Stimulated activated CD4-positive, alpha-beta T cell treated with anti-CD3 and anti-CD28 coated beads, Interleukin-1b, Interleukin-23, amount 100 ng/mL, for 4 hours (primary cell): ENCODE results near the gene TMEM108.

ENCODE experiments used
- DNase-seq, 2 donors: peaks; one replicate each; pipeline ENCODE4 v3.0.0-alpha.2; 2020; ENCODE audit warnings: low read depth in 2 of 2

TMEM108 gene

DNA sequence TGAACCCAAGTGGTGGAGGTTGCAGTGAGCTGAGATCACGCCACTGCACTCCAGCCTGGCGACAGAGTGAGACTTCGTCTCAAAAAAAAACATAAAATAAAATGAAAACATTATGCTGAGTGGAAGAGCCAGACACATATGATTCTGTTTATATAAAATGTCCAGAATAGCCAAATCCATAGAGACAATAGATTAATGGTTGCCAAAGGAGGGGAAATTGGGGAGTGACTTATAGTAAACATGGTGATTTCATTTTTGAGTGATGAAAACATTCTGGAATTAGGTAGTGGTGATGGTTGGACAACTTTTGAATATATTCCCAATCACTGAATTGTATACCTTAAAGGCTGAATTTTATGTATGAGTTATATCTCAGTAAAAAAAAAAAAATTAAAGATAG lies 189.6 kb downstream of the TMEM108 start:
- no peak for DNase-seq

DNA sequence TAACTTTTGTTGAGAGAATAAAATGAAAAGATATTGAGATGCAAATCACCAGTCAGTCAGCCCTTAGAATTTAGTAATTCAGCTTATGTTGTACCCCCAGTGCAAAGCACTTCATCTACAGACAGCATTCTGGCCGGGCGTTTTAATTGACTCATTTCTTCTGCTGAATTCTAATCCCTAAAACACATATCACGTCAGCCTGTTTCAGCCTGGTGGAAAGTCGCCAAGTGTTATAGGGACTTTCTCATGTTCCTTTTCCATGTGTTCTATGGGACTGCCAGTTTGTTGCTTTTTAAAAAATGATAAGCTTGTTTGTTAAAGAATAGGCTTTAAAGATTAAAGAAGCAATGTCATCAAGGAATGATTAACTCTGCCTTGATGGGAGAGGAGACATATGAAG lies 192.0 kb downstream of the TMEM108 start:
- no peak for DNase-seq

DNA sequence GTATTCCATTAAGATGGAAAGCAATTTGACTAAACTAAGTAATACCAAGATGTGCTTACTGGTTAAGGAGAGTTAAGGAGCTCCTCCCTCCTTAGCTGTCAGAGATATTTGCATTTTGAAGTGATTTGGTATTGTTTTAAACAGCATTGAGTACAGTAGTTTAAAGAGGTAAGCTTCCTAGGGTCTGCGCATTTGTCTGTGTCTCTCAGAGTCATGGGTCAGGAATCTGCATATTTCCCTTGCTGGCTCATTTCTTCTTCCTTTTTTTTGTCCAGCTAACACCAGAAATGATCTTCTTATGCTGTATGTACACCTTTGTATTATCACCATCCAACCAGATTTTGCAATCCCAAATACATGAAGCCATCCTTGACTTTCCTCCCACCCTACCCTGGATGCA lies 198.7 kb downstream of the TMEM108 start:
- no peak for DNase-seq

DNA sequence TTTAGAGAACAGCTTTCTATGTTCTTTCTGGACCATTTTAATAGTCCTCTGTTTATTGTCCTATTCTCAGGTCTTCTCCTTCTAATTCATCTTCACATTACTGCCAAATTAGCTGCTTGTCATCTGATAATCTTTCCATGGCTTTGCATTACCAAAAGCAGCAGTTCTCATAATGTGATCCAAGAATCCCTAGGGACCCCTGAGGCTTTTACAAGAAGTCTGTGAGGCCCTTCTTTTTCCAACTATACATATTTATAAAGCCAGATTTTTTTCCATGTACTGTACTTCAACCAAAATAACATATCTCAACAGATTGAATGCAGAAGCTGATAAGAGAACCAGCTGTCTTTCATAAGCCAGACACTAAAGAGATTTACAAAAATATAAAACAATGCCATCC lies 199.2 kb downstream of the TMEM108 start:
- DNase-seq: no peak

DNA sequence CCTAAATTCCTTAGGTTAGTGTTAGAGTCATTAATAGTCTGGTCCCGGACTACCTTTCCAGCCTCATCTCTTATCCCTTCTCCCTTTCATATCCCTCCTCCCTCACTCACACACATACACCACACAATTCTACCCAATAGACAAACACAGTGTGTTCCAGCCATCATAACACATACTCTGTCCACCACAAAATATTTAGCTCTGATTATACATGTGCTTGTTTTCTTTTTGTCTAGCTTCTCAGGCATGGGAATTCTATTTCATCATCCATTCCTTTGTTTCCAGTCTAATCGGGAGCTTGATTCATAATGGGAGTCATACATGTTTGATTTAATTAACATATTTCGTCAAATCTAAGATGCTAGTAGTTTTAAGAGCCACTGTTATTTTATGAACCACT lies 199.8 kb downstream of the TMEM108 start:
- no peak for DNase-seq

DNA sequence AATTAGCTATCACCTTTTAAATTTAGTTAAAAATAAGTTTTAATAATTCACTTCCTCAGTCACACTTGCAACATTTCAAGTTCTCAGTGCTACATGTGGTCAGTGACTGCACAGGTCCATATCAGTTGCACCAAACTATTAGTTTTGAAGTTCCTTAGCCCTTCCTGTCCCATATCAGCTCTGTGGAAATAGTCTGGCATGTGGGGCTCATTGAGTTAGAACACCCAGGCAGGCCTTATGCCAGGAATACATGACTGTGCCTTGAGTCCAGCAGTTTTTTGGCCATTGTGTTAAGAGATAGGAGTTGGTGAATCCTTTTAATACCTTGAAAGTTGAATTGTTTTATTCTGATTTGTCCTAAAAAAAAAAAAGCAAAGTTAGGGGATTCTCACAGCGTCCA lies 207.9 kb downstream of the TMEM108 start:
- DNase-seq: no peak

DNA sequence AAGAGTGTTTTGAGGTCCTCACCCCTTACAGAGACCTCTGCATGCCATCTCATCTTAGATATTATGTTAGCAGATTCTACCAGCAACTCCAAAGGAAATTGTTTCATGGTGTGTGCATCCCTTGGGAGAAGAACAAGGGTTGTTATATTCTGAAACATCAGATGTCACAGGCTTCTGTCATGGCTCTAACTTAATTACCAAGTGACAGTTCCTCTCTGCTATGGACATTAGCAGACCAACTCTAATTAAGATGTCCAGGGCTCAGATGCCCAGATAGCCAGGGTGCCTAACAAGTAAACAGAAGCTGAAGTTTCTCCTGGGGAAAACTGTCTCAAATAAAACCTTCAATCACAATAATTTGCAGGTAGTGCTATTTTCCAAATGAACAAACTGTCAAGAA lies 208.6 kb downstream of the TMEM108 start:
- DNase-seq: no peak

DNA sequence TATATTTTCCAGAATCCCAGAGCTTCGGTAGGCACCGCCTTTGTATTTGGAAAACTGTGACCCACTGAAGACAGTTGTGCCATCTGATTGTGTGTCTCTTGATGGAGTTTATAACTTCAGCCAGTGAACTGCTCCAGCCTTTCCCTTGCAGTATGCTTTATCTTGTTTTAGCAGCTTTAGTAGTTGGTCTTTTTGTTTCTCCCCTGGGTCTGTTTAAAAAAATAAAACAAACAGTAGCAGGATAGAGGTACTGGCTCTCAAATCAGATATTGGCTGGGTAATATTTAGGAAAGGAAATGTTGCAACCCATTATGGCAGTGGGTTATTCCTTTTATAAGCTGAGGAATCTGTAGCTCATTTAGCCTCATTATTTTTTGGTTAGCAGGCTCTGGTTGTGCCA lies 210.2 kb downstream of the TMEM108 start:
- no peak for DNase-seq

DNA sequence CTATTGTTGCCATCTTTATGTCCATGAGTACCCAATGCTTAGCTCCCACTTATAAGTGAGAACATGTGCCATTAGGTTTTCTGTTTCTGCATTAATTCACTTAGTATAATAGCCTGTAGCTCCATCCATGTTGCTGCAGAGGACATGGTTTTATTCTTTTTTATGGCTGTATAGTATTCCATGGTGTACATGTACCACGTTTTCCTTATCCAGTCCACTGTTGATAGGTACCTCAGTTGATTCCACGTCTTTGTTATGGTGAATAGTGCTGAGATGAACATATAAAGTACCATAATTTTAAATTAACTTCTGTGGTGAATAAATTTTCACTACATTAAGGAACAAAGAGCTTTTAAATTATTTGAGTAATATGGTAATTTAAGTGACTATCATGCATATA lies 211.3 kb downstream of the TMEM108 start:
- DNase-seq: no peak

DNA sequence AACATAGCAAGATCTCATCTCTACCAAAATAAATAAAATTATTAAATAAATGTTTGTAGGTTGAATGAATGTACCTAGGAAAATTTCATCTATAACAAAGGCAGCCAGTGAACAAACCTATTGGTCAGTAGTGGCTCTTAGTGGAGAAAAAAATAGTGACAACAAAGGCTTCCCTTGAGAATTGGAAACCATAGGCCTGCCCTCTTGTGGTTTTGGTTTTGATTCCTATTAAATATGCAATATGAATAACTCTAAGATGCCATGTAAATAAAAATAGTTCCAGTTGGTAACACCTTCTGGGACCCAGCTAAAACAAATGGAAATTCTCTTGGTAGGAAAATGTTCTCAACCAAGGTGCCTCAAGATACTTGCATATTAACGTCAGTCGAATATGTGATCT lies 216.0 kb downstream of the TMEM108 start:
- no peak for DNase-seq

DNA sequence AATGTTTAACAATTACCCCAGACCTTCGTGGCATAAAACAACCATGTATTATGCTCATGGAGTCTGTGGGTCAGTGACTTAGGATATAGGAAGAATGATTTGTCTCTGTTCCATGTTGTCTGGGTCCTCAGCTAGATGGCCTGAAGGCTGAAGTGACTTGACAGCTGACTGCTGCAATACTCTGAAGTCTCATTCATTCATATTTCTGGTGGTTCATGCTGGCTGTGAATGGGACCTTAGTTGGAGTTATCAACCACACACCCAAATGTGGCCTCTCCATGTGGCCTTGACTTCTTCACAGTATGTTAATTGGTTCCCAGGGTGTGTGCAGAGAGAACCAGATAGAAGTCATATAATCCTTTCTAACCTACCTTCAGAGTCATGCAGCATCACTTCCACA lies 216.5 kb downstream of the TMEM108 start:
- DNase-seq: no peak

DNA sequence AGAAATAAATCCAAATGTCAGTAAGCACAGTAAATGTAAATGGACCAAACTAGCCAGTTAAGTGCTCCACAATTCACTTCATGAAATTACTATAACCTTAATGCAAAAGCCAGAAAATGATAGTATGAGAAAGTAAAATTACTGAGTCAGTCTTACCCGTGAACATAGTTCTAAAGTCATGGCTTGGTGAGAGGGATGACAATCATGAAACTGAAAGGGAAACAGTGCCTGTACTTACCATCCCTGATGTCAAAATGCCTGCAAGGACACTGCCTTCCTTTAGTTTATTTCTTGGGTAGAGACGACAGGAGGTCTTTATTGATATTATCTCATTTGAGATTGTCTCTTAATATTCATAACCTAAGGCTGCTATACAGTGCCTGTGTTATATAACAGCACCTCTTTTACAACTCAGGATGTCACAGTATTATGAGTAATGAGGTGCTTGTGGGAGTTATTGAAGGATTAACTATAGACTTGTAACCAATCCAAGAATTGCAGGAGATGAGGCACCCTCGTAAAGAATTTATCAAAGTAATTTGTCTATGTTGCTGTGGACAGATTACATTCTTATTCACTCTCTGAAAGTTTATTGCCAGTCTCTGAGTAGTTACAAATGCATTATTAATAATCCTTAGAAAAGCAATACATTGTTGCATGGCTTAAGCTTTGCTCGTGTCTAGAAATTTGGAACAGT lies 218.7 kb downstream of the TMEM108 start:
- DNase-seq: no peak

DNA sequence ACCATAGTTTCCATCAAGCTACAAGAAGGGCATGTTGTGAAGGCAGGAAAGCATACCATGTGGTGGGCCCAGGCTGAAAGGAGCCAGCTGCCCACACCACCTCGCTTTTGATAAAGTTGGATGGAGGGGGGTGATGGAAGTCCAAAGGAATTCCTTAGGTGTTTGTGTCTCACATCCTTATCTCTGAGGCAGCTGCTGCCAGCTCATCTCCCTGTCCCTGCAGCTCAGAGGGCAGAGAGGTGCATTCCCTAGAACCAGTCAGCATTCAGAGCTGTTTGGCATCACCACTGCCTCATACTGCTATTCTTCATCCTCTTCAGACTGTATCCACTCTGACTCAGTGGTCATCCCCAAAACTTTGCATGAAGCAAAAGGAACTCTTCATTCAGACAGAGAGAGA lies 220.2 kb downstream of the TMEM108 start:
- no peak for DNase-seq

DNA sequence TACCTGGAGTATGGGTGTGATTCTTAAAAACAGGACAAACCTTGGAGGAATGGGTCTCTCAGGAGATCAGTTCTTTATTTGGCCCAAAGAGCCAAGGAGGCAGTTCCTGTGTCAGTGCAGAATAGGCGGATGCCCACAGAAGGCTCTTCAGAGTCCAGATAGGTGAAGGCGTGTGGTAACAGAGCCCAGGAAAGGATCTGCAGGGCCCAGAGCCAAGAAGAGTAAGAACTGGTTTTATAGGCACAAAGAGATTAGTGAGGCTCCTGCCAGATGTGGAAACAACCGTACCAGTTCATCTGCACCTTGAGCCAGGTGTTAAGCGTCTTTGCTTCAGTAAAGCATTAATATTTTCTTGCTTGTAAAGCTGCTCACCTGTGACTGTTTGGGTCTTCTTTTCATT lies 221.6 kb downstream of the TMEM108 start:
- DNase-seq: no peak

DNA sequence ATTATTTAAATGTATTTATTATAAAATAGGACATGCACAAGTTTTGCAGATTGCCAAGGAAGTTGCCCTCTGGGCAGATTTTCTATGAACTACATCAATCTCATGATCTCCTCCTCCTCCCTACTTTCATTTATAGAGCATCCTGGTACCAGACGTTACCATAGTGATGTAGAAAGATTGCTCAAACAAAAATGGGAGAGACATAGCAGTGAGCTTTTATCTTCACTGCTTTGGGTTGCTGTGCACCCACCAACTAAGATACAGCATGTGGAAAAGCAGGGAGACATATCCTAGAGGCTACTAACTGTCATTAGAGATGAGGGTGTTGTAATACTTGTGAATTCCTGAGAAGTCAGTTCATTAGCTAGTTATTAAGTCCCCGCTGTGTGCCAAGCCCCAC lies 224.1 kb downstream of the TMEM108 start:
- DNase-seq: no peak

DNA sequence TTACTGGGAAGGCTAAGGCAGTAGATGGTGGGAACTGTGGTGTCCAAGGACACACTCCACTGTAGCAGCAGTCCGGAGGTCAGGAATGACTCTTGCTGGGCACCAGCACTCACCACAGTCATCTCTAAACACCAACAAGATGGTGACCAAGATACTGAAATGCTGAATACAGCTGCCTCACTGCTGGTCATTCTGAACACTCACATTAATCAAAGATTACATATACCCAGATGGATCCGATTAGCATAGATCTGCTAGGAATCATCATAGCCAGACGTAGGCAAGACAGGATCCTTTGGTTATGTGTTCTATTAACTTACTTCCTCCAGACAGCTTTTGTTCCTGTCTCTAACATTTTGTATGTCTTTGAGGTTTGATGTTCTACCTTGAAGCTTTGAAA lies 226.7 kb downstream of the TMEM108 start:
- DNase-seq: no peak

DNA sequence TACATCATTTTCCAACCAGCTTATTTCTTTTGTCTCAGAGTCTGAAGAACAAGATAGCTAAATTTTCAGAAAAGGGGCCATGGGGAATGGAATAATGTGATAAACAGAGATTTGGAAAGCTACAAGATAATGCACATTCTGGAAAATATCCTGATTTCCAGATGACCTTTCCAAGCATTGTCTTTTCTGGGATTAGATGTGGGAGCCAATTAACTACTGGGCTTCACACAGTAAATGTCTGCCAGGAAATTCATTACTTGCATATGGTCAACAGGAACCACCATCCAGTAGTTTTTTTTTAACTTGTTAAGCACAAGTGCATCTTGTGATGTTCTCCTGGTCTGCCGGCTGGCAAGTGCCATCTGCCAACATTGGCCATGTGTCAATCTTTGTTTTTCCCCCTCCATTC lies 230.5 kb downstream of the TMEM108 start:
- no peak for DNase-seq

DNA sequence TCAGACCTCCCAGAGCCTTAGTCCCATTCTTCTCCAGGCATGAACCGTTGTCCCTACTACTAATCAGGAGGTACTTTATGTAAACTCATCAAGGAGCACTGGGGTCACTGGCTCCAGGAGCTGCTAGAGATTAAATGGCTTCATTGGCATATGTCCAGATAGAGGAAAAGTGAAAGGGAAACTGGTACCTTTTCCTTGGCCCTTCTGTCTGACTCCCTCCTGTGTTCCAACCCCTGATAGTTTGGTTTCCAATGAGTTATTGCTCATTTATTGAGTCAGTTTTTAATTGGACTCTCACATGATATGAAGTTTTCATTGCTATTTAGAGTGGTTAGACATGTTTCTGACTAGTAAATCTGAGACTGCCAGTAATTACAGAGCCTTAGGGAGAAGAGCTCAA lies 231.2 kb downstream of the TMEM108 start:
- no peak for DNase-seq

DNA sequence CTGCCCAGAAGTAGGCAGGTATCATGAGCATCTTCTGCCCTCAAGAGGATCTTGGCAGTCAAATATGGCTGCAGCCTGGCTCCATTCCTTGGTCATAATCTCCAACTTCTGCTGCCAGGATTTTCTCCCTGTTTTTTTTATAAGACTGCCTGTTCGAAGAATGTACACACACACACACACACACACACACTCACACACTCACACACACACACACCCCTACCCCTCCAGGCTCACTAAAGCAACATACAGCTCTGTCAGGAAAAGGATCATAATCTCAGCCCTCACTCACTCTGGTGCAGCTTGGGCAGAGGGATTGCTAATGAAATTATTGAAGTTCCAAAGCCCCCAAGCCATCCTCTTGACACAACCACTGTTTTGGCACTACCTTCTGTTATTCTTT lies 232.4 kb downstream of the TMEM108 start:
- DNase-seq: no peak

DNA sequence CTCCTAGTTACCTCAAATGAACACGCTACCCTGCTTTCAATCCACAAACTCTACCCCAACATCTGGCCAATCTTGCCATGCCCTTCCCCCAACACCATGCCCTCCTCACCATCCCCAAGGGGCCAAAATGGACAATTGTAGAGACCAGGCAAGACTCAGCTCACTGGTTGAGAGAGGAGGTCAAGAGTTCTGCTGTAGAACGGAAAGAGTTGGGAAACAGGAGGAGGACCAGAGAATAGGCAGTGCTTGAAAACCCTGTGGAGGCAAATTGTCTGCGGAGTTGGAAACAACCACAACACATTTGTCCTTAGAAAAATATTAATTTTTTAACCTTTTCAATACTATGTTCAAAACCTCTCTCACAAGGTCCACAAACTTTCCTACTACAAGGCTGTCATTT lies 232.9 kb downstream of the TMEM108 start:
- DNase-seq: no peak

DNA sequence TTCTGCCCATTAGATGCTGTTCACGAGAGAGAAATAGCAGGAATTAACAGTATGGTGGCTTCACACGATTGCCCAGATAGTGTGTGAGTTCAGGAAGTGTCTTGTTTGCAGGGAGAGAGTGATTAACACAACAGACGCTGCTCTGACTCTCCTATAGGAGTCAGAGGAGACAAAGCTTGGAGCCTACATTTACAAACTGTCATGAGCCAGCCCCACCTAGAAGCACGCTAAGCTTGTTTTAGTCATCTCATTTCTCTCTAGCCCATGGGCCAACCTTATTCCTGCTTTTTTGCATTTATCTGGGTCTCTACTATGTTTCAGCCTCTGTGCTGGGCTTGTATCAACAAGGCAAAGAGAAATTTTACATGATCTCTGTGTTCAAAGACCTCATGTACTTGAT lies 233.3 kb downstream of the TMEM108 start:
- no peak for DNase-seq

DNA sequence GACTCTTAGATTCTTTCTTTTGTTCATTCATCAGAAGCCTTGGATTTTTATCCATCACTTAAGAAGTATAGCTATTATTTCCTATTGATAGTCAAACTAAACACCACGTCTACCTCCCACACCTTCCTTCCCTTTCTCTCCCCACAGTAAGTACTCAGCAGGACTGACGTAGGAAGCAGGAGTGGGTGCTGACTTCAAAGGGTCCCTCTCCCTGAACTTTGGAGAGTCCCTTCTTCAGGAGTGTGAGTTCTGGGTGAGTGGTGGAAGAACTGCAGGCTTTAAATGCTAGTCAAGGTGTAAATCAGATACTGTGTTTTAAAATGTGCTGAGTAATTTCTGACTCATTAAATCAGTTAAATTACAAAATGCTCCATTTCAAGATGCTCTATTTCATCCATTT lies 235.2 kb downstream of the TMEM108 start:
- no peak for DNase-seq

DNA sequence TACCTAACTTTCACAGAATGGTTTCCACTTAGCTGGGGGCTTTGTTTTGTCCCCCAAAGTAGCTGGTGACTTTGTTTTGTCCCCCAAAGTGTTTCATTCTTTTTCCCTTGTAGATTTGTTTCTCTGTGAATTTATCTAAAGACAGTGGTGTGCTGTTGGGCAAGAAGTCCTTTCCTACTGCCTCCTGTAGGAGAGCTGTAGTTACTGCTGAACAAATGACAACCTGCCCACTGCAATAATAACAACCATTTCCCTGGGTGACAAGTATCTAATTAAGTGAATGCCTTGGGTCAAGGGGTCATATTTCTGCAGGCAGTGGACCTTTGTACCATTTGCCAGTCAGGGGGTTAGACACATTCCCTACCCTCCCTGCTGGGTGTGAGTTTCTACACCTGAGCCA lies 236.3 kb downstream of the TMEM108 start:
- DNase-seq: no peak

DNA sequence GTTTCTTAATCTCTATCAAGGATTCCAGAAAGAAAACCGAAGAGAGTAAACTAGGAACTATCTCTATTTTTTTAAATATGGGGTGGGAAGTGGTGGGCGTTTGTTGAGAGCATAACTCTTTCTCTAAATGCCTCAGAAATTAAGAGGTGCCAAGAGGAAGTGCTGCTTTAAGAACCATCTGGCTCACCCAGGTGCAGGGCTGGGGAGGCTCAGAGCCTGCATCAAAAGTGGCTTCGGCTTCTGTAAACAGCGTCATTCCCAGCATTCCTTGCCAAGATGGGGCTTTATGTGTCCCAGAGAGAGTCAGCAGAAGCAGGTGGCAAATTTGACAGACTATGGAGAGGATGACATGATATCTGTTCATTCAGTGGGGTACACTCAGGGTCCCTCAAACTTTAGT lies 238.4 kb downstream of the TMEM108 start:
- DNase-seq: no peak

DNA sequence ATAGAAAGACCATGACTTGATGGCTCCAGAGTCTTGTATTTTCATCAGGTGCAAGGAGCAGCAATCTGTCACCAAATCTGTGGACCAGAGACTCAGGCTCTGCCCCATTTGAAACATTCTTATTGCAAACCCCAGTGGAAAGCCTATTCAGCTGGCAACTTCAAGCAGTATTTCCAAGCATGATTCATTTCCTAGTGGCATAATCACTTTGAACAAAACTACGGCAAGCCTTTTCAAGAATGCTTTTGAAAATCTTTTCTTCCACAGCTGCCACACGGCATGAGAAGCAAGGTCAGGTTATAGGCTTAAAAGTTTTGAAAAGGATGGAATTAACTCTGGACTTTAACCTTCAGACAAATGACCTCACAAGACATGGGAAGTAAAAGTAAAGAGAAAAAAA lies 239.6 kb downstream of the TMEM108 start:
- no peak for DNase-seq
